K562 (cell line): Measurements from ENCODE around the gene NCKAP1. TPM values are rescaled to one million over a fixed set of nuclear protein-coding genes. Genes with fewer than 3 reads are reported as not detected.

ENCODE experiments used
- ATAC-seq: fragments of 200-7000 bp; cut with Tn5 transposase; 3 replicates; pipeline ENCODE4 v1.9.1; 2020; ENCODE audit warnings: moderate library complexity
- BruUV-seq: library from RNA; stranded (reverse); fragments of 400-500 nt; replicated peaks from 2 replicates; lab custom pipeline; 2021; lab: Mats Ljungman, UMichigan
- CTCF ChIA-PET: fragments of 300-600 bp; formaldehyde crosslinking; extraction: SDS; loops from one replicate; lab custom pipeline; 2021; ENCODE audit warnings: low intra/inter-chr PET ratio; lab: Yijun Ruan, JAX
- POLR2A ChIA-PET: fragments of 300-600, 350-650 bp; sonication (Branson Sonifier 250); formaldehyde crosslinking; extraction: SDS; loops from one replicate; lab custom pipeline; 2021; ENCODE audit warnings: antibody characterized with exemption, inconsistent platforms; lab: Yijun Ruan, JAX
- DNase-seq, 4 experiments: peaks; one replicate each; pipeline versions ENCODE4 v3.0.0 to v3.0.0-alpha.2; 2011 to 2018; ENCODE audit warnings: low spot score in 3 of 4, mixed read lengths in 3 of 4; ENCODE audit errors: extremely low read depth in 1 of 4
- FAIRE-seq: peaks from 2 replicates; lab custom pipeline; 2011; peaks lifted over from hg19 to GRCh38; lab: Jason Lieb, UNC
- H2AFZ ChIP-seq: 2 replicates; pipeline ENCODE4 v1.6.0; 2011; ENCODE audit warnings: low read depth, low read length, control low read depth, inconsistent platforms
- H3K27ac ChIP-seq: fragments of 200-600 bp; 3 replicates; pipeline ENCODE4 v1.8.0; 2011; ENCODE audit warnings: low read depth, mild to moderate bottlenecking, control low read depth, inconsistent platforms, low read length, moderate library complexity, mixed read lengths; ENCODE audit errors: extremely low read depth
- H3K27me3 ChIP-seq, 2 experiments: fragments of 300-600 bp in 1 of 2; 2 replicates in 1 of 2; 3 replicates in 1 of 2; pipeline versions ENCODE4 v1.6.0 to v1.8.0; 2011; ENCODE audit warnings: inconsistent platforms in 2 of 2, low read length in 2 of 2, mild to moderate bottlenecking in 1 of 2, mixed read lengths in 1 of 2, moderate library complexity in 1 of 2; ENCODE audit not compliant: control insufficient read depth in 2 of 2, insufficient read depth in 2 of 2
- H3K36me3 ChIP-seq: fragments of 300-600 bp; 3 replicates; pipeline ENCODE4 v1.8.0; 2011; ENCODE audit warnings: mild to moderate bottlenecking, low read length, inconsistent platforms; ENCODE audit not compliant: control insufficient read depth, insufficient read depth
- H3K4me1 ChIP-seq, 2 experiments: fragments of 200-600 bp in 1 of 2; replicated peaks in 1 of 2; 2 replicates in 1 of 2; 3 replicates in 1 of 2; pipeline versions ENCODE4 v1.5.1 to v1.8.0; 2011; ENCODE audit warnings: inconsistent platforms in 2 of 2, low read length in 2 of 2, mild to moderate bottlenecking in 1 of 2, mixed read lengths in 1 of 2, moderate library complexity in 1 of 2; ENCODE audit not compliant: control insufficient read depth in 2 of 2, insufficient read depth in 2 of 2
- H3K4me2 ChIP-seq: 2 replicates; pipeline ENCODE4 v1.6.1; 2011; ENCODE audit warnings: low read length, control low read depth, inconsistent platforms, mixed read lengths; ENCODE audit not compliant: insufficient read depth
- H3K4me3 ChIP-seq: fragments of 200-600 bp; sonication (generic), shearing (Covaris generic); 2 replicates; pipeline ENCODE4 v1.5.1; 2016; ENCODE audit warnings: control low read depth, inconsistent platforms
- H3K79me2 ChIP-seq: fragments of 200-600 bp; 3 replicates; pipeline ENCODE4 v1.8.0; 2011; ENCODE audit warnings: low read length, inconsistent platforms; ENCODE audit not compliant: control insufficient read depth, insufficient read depth
- H3K9ac ChIP-seq, 2 experiments: 2 replicates each; pipeline versions ENCODE4 v1.6.0 to v1.6.1; 2011; ENCODE audit warnings: low read depth in 2 of 2, low read length in 2 of 2, control low read depth in 1 of 2, inconsistent platforms in 1 of 2, mild to moderate bottlenecking in 1 of 2, mixed read lengths in 1 of 2; ENCODE audit not compliant: insufficient read depth in 1 of 2
- H3K9me1 ChIP-seq: one replicate; pipeline ENCODE4 v1.6.0; 2011; ENCODE audit warnings: inconsistent platforms, mild to moderate bottlenecking, low read length, moderate library complexity; ENCODE audit not compliant: control insufficient read depth, insufficient read depth
- H3K9me3 ChIP-seq: replicated peaks from 2 replicates; pipeline ENCODE4 v1.5.1; 2011; ENCODE audit warnings: low read depth, low read length, inconsistent platforms; ENCODE audit not compliant: control insufficient read depth, insufficient read depth
- H4K20me1 ChIP-seq: replicated peaks from 2 replicates; pipeline ENCODE4 v1.6.1; 2011; ENCODE audit warnings: low read length, inconsistent platforms, mixed read lengths; ENCODE audit not compliant: control insufficient read depth, insufficient read depth
- CEBPB ChIP-seq: fragments of 450-650 bp; IDR thresholded peaks from 2 replicates; pipeline ENCODE4 v1.6.1; 2016; ENCODE audit warnings: missing genetic modification characterization, missing compliant biosample characterization
- CEBPG ChIP-seq, 3 experiments: fragments of 200-800 bp in 1 of 3; sonication (Bioruptor generic) in 1 of 3; sonication (generic) in 1 of 3; formaldehyde crosslinking in 1 of 3; IDR thresholded peaks in 2 of 3; conservative IDR thresholded peaks in 1 of 3; 2 replicates each; pipeline versions ENCODE4 v1.6.1 to v1.8.0; 2016 to 2022; ENCODE audit warnings: missing compliant biosample characterization in 2 of 3, missing genetic modification characterization in 2 of 3, mild to moderate bottlenecking in 1 of 3, missing genetic modification reagents in 1 of 3
- RBM34 ChIP-seq: fragments of 200-400 bp; formaldehyde crosslinking; IDR thresholded peaks from 2 replicates; pipeline ENCODE4 v1.6.1; 2018; ENCODE audit warnings: low read length, borderline replicate concordance; ENCODE audit not compliant: insufficient read depth
- WGBS: fragments of 100-300 bp; shearing (Covaris generic); methylation state at CpG from one replicate; pipeline ENCODE4 v1.1.6; 2016; ENCODE audit warnings: low coverage, mixed read lengths; ENCODE audit not compliant: insufficient coverage; ENCODE audit errors: missing lambda C conversion rate; 5-methylcytosine and 5-hydroxymethylcytosine counted together
- in situ Hi-C: fragments of 300-500 bp; cut with MboI; formaldehyde crosslinking; loops from 4 replicates; pipeline ENCODE4 v1.15.0; 2018; ENCODE audit warnings: inconsistent platforms, mixed read lengths
- intact Hi-C: fragments of 100-400 bp; cut with micrococcal nuclease; formaldehyde crosslinking; loops from 2 replicates; pipeline ENCODE4 v1.14.2; 2022
- polyA plus RNA-seq, 8 experiments: library from polyadenylated mRNA; depleted of rRNA in 4 of 8; stranded (reverse) in 5 of 8; unstranded in 3 of 8; fragments of >200 nt; fragmentation: Nextera tagmentation in 2 of 8; fragmentation: Illumina TruSeq in 1 of 8; extraction: Ambion mirVana in 2 of 8; extraction: Trizol in 1 of 8; gene quantifications; 2 replicates each; pipeline versions ENCODE4 v1.2.1 to v1.2.3, GENCODE V29; 2011 to 2014; ENCODE audit warnings: inconsistent platforms in 1 of 8, missing spikeins in 1 of 8
- total RNA-seq, 7 experiments: library from RNA; depleted of rRNA in 6 of 7; stranded (reverse); fragments of >200 nt in 6 of 7; fragmentation: Illumina TruSeq in 2 of 7; extraction: Trizol in 2 of 7; gene quantifications; 2 replicates each; pipeline versions ENCODE4 v1.2.1 to v1.2.3, GENCODE V29; 2011 to 2021; ENCODE audit warnings: low replicate concordance in 1 of 7
- TF ChIP-seq, protein P1 (sequence below): fragments of 450-650 bp; formaldehyde crosslinking; IDR thresholded peaks from 2 replicates; pipeline ENCODE4 v1.4.0; 2022; ENCODE audit warnings: mild to moderate bottlenecking, moderate library complexity
- TF ChIP-seq, protein P2 (sequence below), 2 experiments: fragments of 450-650 bp in 1 of 2; sonication (generic) in 1 of 2; formaldehyde crosslinking in 1 of 2; IDR thresholded peaks in 1 of 2; conservative IDR thresholded peaks in 1 of 2; 2 replicates each; pipeline versions ENCODE4 v1.6.1 to v1.8.1; 2016 to 2023; ENCODE audit warnings: mild to moderate bottlenecking in 2 of 2, moderate library complexity in 2 of 2, inconsistent platforms in 1 of 2, missing genetic modification reagents in 1 of 2

NCKAP1 gene
- total and polyA plus RNA-seq, 9 of the 15 experiments (the other 6 are each of a cell fraction or from before 2014, with no cell fraction given) = 34.0 to 153 (median 88.7) TPM

DNA sequence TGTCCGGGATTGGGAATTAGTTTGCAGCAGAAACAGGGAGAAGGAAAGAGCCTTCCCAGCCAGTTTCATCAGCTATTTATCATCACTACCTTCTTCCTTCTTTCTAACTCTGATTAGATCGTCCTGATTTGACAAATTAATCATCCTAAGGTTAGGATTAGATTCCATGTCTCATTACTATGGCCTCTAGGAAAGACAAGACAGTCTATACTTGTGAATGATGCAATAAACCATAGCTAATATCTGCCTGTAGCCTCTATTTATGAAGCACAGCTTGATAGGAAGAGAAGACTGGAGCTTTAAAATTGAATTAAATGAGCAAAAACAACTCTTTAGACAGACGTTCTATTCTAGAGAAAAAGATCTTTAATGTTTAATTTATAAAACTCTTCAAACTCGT is 146.6 kb downstream of the NCKAP1 start:
- no TSS peak for BruUV-seq
- no peak for DNase-seq
- no peaks in the 10 kb centered on the region for H4K20me1 ChIP-seq
- H3K9me1 ChIP-seq = no peaks in the 10 kb centered on the region
- no peak overlapping the region for H3K27ac ChIP-seq
- no peak overlapping the region for H2AFZ ChIP-seq
- TF ChIP-seq CEBPB (tag) (peak; percentile 30), RBM34 (no peak), CEBPG (CRISPR knock-in tag; IDR thresholded peaks at IDR 0.05) (no peak), CEBPG (tag; conservative IDR thresholded peaks at IDR 0.05 in 1 of 2, IDR thresholded peaks at IDR 0.05 in 1 of 2) (peak; percentile 69; a peak in 3 of 4 replicates)
- TF ChIP-seq, protein P1, sequence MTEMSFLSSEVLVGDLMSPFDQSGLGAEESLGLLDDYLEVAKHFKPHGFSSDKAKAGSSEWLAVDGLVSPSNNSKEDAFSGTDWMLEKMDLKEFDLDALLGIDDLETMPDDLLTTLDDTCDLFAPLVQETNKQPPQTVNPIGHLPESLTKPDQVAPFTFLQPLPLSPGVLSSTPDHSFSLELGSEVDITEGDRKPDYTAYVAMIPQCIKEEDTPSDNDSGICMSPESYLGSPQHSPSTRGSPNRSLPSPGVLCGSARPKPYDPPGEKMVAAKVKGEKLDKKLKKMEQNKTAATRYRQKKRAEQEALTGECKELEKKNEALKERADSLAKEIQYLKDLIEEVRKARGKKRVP (CRISPR knock-in tag) = 0 out of 2 replicates have a peak, but pooled peaks have one; percentile 31
- TF ChIP-seq, protein P2, sequence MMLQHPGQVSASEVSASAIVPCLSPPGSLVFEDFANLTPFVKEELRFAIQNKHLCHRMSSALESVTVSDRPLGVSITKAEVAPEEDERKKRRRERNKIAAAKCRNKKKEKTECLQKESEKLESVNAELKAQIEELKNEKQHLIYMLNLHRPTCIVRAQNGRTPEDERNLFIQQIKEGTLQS (IDR thresholded peaks at IDR 0.05) = peak; percentile 72
- TF ChIP-seq, protein P2 (CRISPR knock-in tag; conservative IDR thresholded peaks at IDR 0.05) = no peak
- TF ChIP-seq, all 486 proteins: peak for 4
- intact Hi-C loops (no loop called here), in situ Hi-C loops (no loop called here)
- no peaks in the 10 kb centered on the region for H3K4me1 ChIP-seq
- H3K36me3 ChIP-seq = no peaks in the 10 kb centered on the region
- WGBS = 0% methylated on average over 4 of the region's 4 CpGs
- no peak overlapping the region for H3K4me3 ChIP-seq
- CTCF ChIA-PET = no interaction called here
- H3K79me2 ChIP-seq = no peaks in the 10 kb centered on the region
- H3K27me3 ChIP-seq = peaks cover 0 to 9% of the 10 kb centered on the region in 2 experiments; a peak in 1 of 5 replicates
- ATAC-seq (no peak), FAIRE-seq (no peak)
- no peak overlapping the region for H3K4me2 ChIP-seq
- no peak overlapping the region for H3K9ac ChIP-seq
- POLR2A ChIA-PET = interaction anchor here (0.5 to 1.4 kb wide), 4 partner anchors 11 to 187 kb away, joined by 3 to 5 read pairs (median 3); no protein-coding TSS in a partner anchor
- H3K9me3 ChIP-seq = no peaks in the 10 kb centered on the region; the same call in 1 of the 2 replicates
